Activated CD8-positive, alpha-beta memory T cell treated with anti-CD3 and anti-CD28 coated beads, Interleukin-2, amount 50 U/mL, for 4 hours (primary cell): ENCODE results near the gene HCK.
"Not testable (repeated sequence)": the region's sequence is repeated elsewhere in the genome, so short reads cannot be mapped to it uniquely, and the experiment has no call there.

Source experiments
- DNase-seq: peaks from one replicate; pipeline ENCODE4 v3.0.0-alpha.2; 2020

The HCK gene

GRCh38 chr20:32029561-32029960 is 22.5 kb upstream of the HCK start:
- no peak for DNase-seq

GRCh38 chr20:32031007-32031958 is 20.8 kb upstream of the HCK start:
- peak; percentile 49 for DNase-seq

GRCh38 chr20:32033316-32033715 is 18.7 kb upstream of the HCK start:
- DNase-seq: no peak

- not testable (repeated sequence) for DNase-seq
These were observed 18.3 kb upstream of the HCK start for GRCh38 chr20:32033721-32034120.

- DNase-seq: no peak
These were observed 17.2 kb upstream of the HCK start for GRCh38 chr20:32034581-32035425.

- no peak for DNase-seq
These were observed 16.6 kb upstream of the HCK start for GRCh38 chr20:32035426-32035779.

GRCh38 chr20:32036252-32036651 is 15.8 kb upstream of the HCK start:
- no peak for DNase-seq

- no peak for DNase-seq
These were observed 15.1 kb upstream of the HCK start for GRCh38 chr20:32036716-32037485.

- no peak for DNase-seq
These were observed 14.1 kb upstream of the HCK start for GRCh38 chr20:32037929-32038328.

- DNase-seq: no peak
These were observed 11.7 kb upstream of the HCK start for GRCh38 chr20:32040142-32040953.

- no peak for DNase-seq
These were observed 6.0 kb upstream of the HCK start for GRCh38 chr20:32045999-32046398.

GRCh38 chr20:32050324-32050841 is 1.7 kb upstream of the HCK start:
- DNase-seq: no peak

- no peak for DNase-seq
These were observed 1.0 kb upstream of the HCK start for GRCh38 chr20:32050851-32051556.

GRCh38 chr20:32051720-32052089 is 337 bp upstream of the HCK start:
- DNase-seq: no peak

- no peak for DNase-seq
These were observed 828 bp downstream of the HCK start for GRCh38 chr20:32052778-32053362.

GRCh38 chr20:32053648-32054047 is 1.6 kb downstream of the HCK start:
- no peak for DNase-seq

GRCh38 chr20:32056708-32057483 is 4.9 kb downstream of the HCK start:
- no peak for DNase-seq

GRCh38 chr20:32057656-32058184 is 5.7 kb downstream of the HCK start:
- no peak for DNase-seq

GRCh38 chr20:32059189-32059588 is 7.1 kb downstream of the HCK start:
- DNase-seq: no peak

GRCh38 chr20:32062776-32063170 is 10.7 kb downstream of the HCK start:
- DNase-seq: no peak
